IMR-90 (cell line): Measurements from ENCODE around the gene TMEM141. TPM values are rescaled to one million over a fixed set of nuclear protein-coding genes. Genes with fewer than 3 reads are reported as not detected.

Source experiments
- ATAC-seq: fragments of 200-7000 bp; cut with Tn5 transposase; 2 replicates; pipeline ENCODE4 v1.9.1; 2020; ENCODE audit warnings: low read depth, mild to moderate bottlenecking, moderate library complexity
- BruUV-seq: library from RNA; stranded (reverse); fragments of 400-500 nt; replicated peaks from 2 replicates; lab custom pipeline; 2021; lab: Mats Ljungman, UMichigan
- CTCF ChIA-PET: fragments of 300-600 bp; formaldehyde crosslinking; extraction: SDS; loops from one replicate; lab custom pipeline; 2021; ENCODE audit warnings: antibody characterized with exemption; lab: Yijun Ruan, JAX
- POLR2A ChIA-PET: fragments of 300-600 bp; sonication (Branson Sonifier 250); formaldehyde crosslinking; loops from one replicate; lab custom pipeline; 2022; ENCODE audit warnings: antibody characterized with exemption; ENCODE audit not compliant: unreplicated experiment; lab: Charles Lee
- DNase-seq: peaks from one replicate; pipeline ENCODE4 v3.0.0; 2013
- H2AFZ ChIP-seq: replicated peaks from 2 replicates; pipeline ENCODE3; 2013; ENCODE audit warnings: low read length, mild to moderate bottlenecking; ENCODE audit not compliant: poor library complexity
- H2AK5ac ChIP-seq: 2 replicates; pipeline ENCODE4 v1.6.1; 2013; ENCODE audit warnings: low read depth, low read length, inconsistent platforms
- H2AK9ac ChIP-seq: replicated peaks from 2 replicates; pipeline ENCODE3; 2013; ENCODE audit warnings: mild to moderate bottlenecking, low read depth, low read length, moderate library complexity; ENCODE audit not compliant: poor library complexity
- H2BK120ac ChIP-seq: 2 replicates; pipeline ENCODE4 v1.6.1; 2013; ENCODE audit warnings: low read depth, low read length, inconsistent platforms
- H2BK15ac ChIP-seq: 3 replicates; pipeline ENCODE4 v1.6.1; 2013; ENCODE audit warnings: low read depth, low read length, inconsistent platforms
- H2BK20ac ChIP-seq: 2 replicates; pipeline ENCODE4 v1.6.1; 2013; ENCODE audit warnings: low read depth, mild to moderate bottlenecking, inconsistent platforms, low read length, moderate library complexity
- H2BK5ac ChIP-seq: 2 replicates; pipeline ENCODE4 v1.6.1; 2013; ENCODE audit warnings: mild to moderate bottlenecking, low read depth, low read length, inconsistent platforms; ENCODE audit not compliant: poor library complexity, severe bottlenecking
- H3K14ac ChIP-seq: replicated peaks from 2 replicates; pipeline ENCODE4 v1.6.1; 2013; ENCODE audit warnings: low read depth, low read length, inconsistent platforms
- H3K18ac ChIP-seq: 2 replicates; pipeline ENCODE4 v1.6.1; 2013; ENCODE audit warnings: low read depth, low read length, control low read depth
- H3K23ac ChIP-seq: 2 replicates; pipeline ENCODE4 v1.6.1; 2013; ENCODE audit warnings: low read depth, low read length, inconsistent platforms
- H3K27ac ChIP-seq: 2 replicates; pipeline ENCODE4 v1.5.1; 2013; ENCODE audit warnings: mild to moderate bottlenecking, control low read depth, low read length; ENCODE audit not compliant: insufficient read depth
- H3K27me3 ChIP-seq: 2 replicates; pipeline ENCODE4 v1.6.1; 2013; ENCODE audit warnings: low read length; ENCODE audit not compliant: control insufficient read depth, insufficient read depth
- H3K36me3 ChIP-seq: 2 replicates; pipeline ENCODE4 v1.6.1; 2013; ENCODE audit warnings: low read length, mixed read lengths; ENCODE audit not compliant: control insufficient read depth, insufficient read depth
- H3K4ac ChIP-seq: 2 replicates; pipeline ENCODE4 v1.6.1; 2013; ENCODE audit warnings: low read depth, low read length, inconsistent platforms
- H3K4me1 ChIP-seq: 2 replicates; pipeline ENCODE4 v1.6.1; 2013; ENCODE audit warnings: low read length, mixed read lengths; ENCODE audit not compliant: control insufficient read depth, insufficient read depth
- H3K4me2 ChIP-seq: 2 replicates; pipeline ENCODE4 v1.6.1; 2013; ENCODE audit warnings: low read depth, mild to moderate bottlenecking, control low read depth, low read length, moderate library complexity
- H3K4me3 ChIP-seq: 2 replicates; pipeline ENCODE4 v1.5.1; 2013; ENCODE audit warnings: low read depth, mild to moderate bottlenecking, control low read depth, low read length, moderate library complexity; ENCODE audit not compliant: insufficient read depth
- H3K56ac ChIP-seq: 2 replicates; pipeline ENCODE4 v1.6.1; 2013; ENCODE audit warnings: low read length, inconsistent platforms; ENCODE audit not compliant: insufficient read depth; ENCODE audit errors: extremely low read depth
- H3K79me1 ChIP-seq, 2 experiments: 2 replicates each; pipeline ENCODE4 v1.6.1; 2013; ENCODE audit warnings: low read length in 2 of 2, inconsistent platforms in 1 of 2, low read depth in 1 of 2
- H3K9ac ChIP-seq: 2 replicates; pipeline ENCODE4 v1.6.1; 2013; ENCODE audit warnings: low read depth, low read length, control low read depth
- H3K9me1 ChIP-seq: 2 replicates; pipeline ENCODE4 v1.6.1; 2013; ENCODE audit warnings: low read length, inconsistent platforms; ENCODE audit not compliant: insufficient read depth
- H3K9me3 ChIP-seq: 2 replicates; pipeline ENCODE4 v1.6.1; 2013; ENCODE audit warnings: low read length; ENCODE audit not compliant: control insufficient read depth, insufficient read depth
- H4K20me1 ChIP-seq: 2 replicates; pipeline ENCODE4 v1.6.1; 2013; ENCODE audit warnings: low read length, inconsistent platforms; ENCODE audit not compliant: insufficient read depth
- H4K5ac ChIP-seq: 2 replicates; pipeline ENCODE4 v1.6.1; 2013; ENCODE audit warnings: mild to moderate bottlenecking, low read depth, low read length, control low read depth
- H4K8ac ChIP-seq, 2 experiments: 2 replicates each; pipeline ENCODE4 v1.6.1; 2013; ENCODE audit warnings: low read depth in 2 of 2, low read length in 2 of 2, control low read depth in 1 of 2, inconsistent platforms in 1 of 2
- H4K91ac ChIP-seq: 2 replicates; pipeline ENCODE4 v1.6.1; 2013; ENCODE audit warnings: low read depth, low read length, inconsistent platforms; ENCODE audit not compliant: insufficient read depth
- BHLHE40 ChIP-seq: fragments of 150-350 bp; IDR thresholded peaks from 2 replicates; pipeline ENCODE4 v1.6.1; 2016; ENCODE audit warnings: mild to moderate bottlenecking, low read depth, low read length
- CHD1 ChIP-seq: IDR thresholded peaks from 2 replicates; pipeline ENCODE4 v1.6.1; 2012; ENCODE audit warnings: low read depth, low read length, improper control_type of control experiment
- ELK1 ChIP-seq: fragments of 150-350 bp; IDR thresholded peaks from 2 replicates; pipeline ENCODE4 v1.6.1; 2016; ENCODE audit warnings: low read depth, mild to moderate bottlenecking, low read length, moderate library complexity, borderline replicate concordance
- MAFK ChIP-seq: IDR thresholded peaks from 2 replicates; pipeline ENCODE4 v1.6.1; 2012; ENCODE audit warnings: low read depth, low read length, improper control_type of control experiment
- MAZ ChIP-seq: IDR thresholded peaks from 2 replicates; pipeline ENCODE4 v1.6.1; 2012; ENCODE audit warnings: low read depth, mild to moderate bottlenecking, low read length, improper control_type of control experiment, moderate library complexity, borderline replicate concordance
- NFE2L2 ChIP-seq: fragments of 150-350 bp; IDR thresholded peaks from 2 replicates; pipeline ENCODE4 v1.6.1; 2016; ENCODE audit warnings: low read depth, mild to moderate bottlenecking, low read length
- POLR2A ChIP-seq: IDR thresholded peaks from 2 replicates; pipeline ENCODE4 v1.6.1; 2012; ENCODE audit warnings: mild to moderate bottlenecking, low read depth, low read length
- RAD21 ChIP-seq: IDR thresholded peaks from 2 replicates; pipeline ENCODE4 v1.6.1; 2012; ENCODE audit warnings: low read length, improper control_type of control experiment
- RCOR1 ChIP-seq: IDR thresholded peaks from 2 replicates; pipeline ENCODE4 v1.6.1; 2012; ENCODE audit warnings: mild to moderate bottlenecking, low read length, improper control_type of control experiment; ENCODE audit not compliant: insufficient replicate concordance
- RFX5 ChIP-seq: IDR thresholded peaks from 2 replicates; pipeline ENCODE4 v1.8.0; 2012; ENCODE audit warnings: low read depth, mild to moderate bottlenecking, low read length, moderate library complexity
- SMC3 ChIP-seq: fragments of 150-350 bp; IDR thresholded peaks from 2 replicates; pipeline ENCODE4 v1.6.1; 2016; ENCODE audit warnings: low read depth, mild to moderate bottlenecking, antibody characterized with exemption, low read length, moderate library complexity
- WGBS, 2 experiments: methylation state at CpG; one replicate each; pipeline versions ENCODE4 v1.1.5 to v1.1.7; 2013; ENCODE audit warnings: missing lambda C conversion rate in 2 of 2; ENCODE audit not compliant: insufficient read length in 1 of 2; ENCODE audit errors: extremely low coverage in 2 of 2; 5-methylcytosine and 5-hydroxymethylcytosine counted together
- dilution Hi-C: fragments of 300-500 bp; cut with HindIII; formaldehyde crosslinking; loops from one replicate; pipeline ENCODE4 v1.14.3; 2018; ENCODE audit warnings: low sequenced_read_pairs; ENCODE audit not compliant: unreplicated experiment
- in situ Hi-C: fragments of 300-500 bp; cut with MboI; formaldehyde crosslinking; loops from 3 replicates; pipeline ENCODE4 v1.14.3; 2019; ENCODE audit warnings: low sequenced_read_pairs, inconsistent platforms, mixed read lengths
- intact Hi-C: fragments of 100-400 bp; cut with micrococcal nuclease; formaldehyde crosslinking; loops from 2 replicates; pipeline ENCODE4 v1.10.0; 2022
- polyA plus RNA-seq, 3 experiments: library from polyadenylated mRNA; depleted of rRNA; stranded (reverse); fragments of >200 nt; gene quantifications; 2 replicates each; pipeline ENCODE4 v1.2.3, GENCODE V29; 2012; ENCODE audit warnings: low replicate concordance in 1 of 3
- total RNA-seq: library from RNA; depleted of rRNA; stranded (reverse); fragments of >200 nt; gene quantifications from 2 replicates; pipeline ENCODE4 v1.2.3, GENCODE V29; 2012
- TF ChIP-seq, protein P1 (sequence below): conservative IDR thresholded peaks from 2 replicates; pipeline ENCODE4 v1.5.1; 2012; ENCODE audit warnings: mild to moderate bottlenecking, low read depth, low read length, improper control_type of control experiment
- TF ChIP-seq, protein P2 (sequence below): fragments of 150-350 bp; IDR thresholded peaks from 2 replicates; pipeline ENCODE4 v1.6.1; 2017; ENCODE audit warnings: mild to moderate bottlenecking, antibody characterized with exemption, low read length, low read depth

Gene TMEM141
- total and polyA plus RNA-seq, 2 of the 4 experiments (the other 2 are of a cell fraction) = 39.1 to 77.8 TPM

- intact Hi-C loops = no loop called here
- no peak overlapping the region for H2BK15ac ChIP-seq
- BruUV-seq = no TSS peak
- dilution Hi-C loops = no loop called here
- no peak overlapping the region for H2AK5ac ChIP-seq
- H4K5ac ChIP-seq = no peak overlapping the region
- H3K27me3 ChIP-seq = peaks cover 6% of the 10 kb centered on the region
- 100% methylated on average over 4 of the region's 18 CpGs; no CpG with 5 or more reads in 1 of the 2 experiments for WGBS, 2 experiments
- no peaks in the 10 kb centered on the region for H3K9me1 ChIP-seq
- H3K9me3 ChIP-seq = peaks cover 15% of the 10 kb centered on the region
- no peaks in the 10 kb centered on the region for H3K4me1 ChIP-seq
- ATAC-seq (no peak), DNase-seq (no peak)
- no peak overlapping the region for H3K4me3 ChIP-seq
- H2BK20ac ChIP-seq = no peak overlapping the region
- no peaks in the 10 kb centered on the region for H4K20me1 ChIP-seq
- H3K56ac ChIP-seq = no peak overlapping the region
- no peak overlapping the region for H3K18ac ChIP-seq
- no peaks in the 10 kb centered on the region for H3K36me3 ChIP-seq
- H2BK120ac ChIP-seq = no peak overlapping the region
- H3K23ac ChIP-seq = no peak overlapping the region
- no peak overlapping the region for H3K4me2 ChIP-seq
- H3K9ac ChIP-seq = no peak overlapping the region
- H3K79me1 ChIP-seq = no peaks in the 10 kb centered on the region
- in situ Hi-C loops = no loop called here
- POLR2A ChIA-PET = no interaction called here
- CTCF ChIA-PET = no interaction called here
- TF ChIP-seq POLR2A (no peak), RFX5 (no peak), RAD21 (no peak), MAFK (no peak), SMC3 (no peak), RCOR1 (no peak), MAZ (no peak), ELK1 (no peak), NFE2L2 (no peak), CHD1 (no peak), BHLHE40 (no peak)
- TF ChIP-seq, protein P1, sequence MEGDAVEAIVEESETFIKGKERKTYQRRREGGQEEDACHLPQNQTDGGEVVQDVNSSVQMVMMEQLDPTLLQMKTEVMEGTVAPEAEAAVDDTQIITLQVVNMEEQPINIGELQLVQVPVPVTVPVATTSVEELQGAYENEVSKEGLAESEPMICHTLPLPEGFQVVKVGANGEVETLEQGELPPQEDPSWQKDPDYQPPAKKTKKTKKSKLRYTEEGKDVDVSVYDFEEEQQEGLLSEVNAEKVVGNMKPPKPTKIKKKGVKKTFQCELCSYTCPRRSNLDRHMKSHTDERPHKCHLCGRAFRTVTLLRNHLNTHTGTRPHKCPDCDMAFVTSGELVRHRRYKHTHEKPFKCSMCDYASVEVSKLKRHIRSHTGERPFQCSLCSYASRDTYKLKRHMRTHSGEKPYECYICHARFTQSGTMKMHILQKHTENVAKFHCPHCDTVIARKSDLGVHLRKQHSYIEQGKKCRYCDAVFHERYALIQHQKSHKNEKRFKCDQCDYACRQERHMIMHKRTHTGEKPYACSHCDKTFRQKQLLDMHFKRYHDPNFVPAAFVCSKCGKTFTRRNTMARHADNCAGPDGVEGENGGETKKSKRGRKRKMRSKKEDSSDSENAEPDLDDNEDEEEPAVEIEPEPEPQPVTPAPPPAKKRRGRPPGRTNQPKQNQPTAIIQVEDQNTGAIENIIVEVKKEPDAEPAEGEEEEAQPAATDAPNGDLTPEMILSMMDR = no peak
- TF ChIP-seq, protein P2, sequence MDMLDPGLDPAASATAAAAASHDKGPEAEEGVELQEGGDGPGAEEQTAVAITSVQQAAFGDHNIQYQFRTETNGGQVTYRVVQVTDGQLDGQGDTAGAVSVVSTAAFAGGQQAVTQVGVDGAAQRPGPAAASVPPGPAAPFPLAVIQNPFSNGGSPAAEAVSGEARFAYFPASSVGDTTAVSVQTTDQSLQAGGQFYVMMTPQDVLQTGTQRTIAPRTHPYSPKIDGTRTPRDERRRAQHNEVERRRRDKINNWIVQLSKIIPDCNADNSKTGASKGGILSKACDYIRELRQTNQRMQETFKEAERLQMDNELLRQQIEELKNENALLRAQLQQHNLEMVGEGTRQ = no peak
- no peak overlapping the region for H2AK9ac ChIP-seq
- no peak overlapping the region for H3K4ac ChIP-seq
- H3K27ac ChIP-seq = no peak overlapping the region
- no peak overlapping the region for H3K14ac ChIP-seq
- H2AFZ ChIP-seq = no peak overlapping the region
- H2BK5ac ChIP-seq = no peak overlapping the region
- H4K91ac ChIP-seq = no peak overlapping the region
- no peak overlapping the region for H4K8ac ChIP-seq
Observed at GRCh38 chr9:136756836-136757235, 34.3 kb upstream of the TMEM141 start.
